Stimulated activated CD4-positive, alpha-beta T cell treated with anti-CD3 and anti-CD28 coated beads, TNF-alpha, amount 100 ng/mL, for 48 hours (primary cell): ENCODE measurements around the gene FASN.

Source experiments
- DNase-seq, 3 donors: peaks; one replicate each; pipeline ENCODE4 v3.0.0-alpha.2; 2020; ENCODE audit warnings: low read depth in 3 of 3

FASN gene

GRCh38 chr17:82117139-82118090, 19.4 kb upstream of the FASN start:
- no peak for DNase-seq

DNA sequence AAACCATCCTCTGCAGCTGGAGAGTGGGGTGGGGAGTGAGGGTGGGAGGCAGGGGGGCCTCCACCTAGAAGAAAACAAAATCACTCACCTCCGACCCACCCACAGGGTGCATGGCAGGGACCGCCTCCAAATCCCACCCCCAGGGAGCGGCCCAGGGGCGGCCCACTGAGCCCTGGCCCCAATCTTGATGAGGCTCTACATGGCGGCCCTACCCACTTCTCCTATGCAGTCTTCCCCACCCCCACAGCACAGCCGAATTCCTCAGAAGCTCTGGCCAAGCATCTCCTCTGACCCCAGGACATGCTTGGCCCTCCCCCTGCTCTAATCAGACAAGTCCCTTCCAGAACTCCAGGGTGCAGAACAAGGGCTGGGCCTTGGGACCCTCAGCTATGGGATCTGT, 18.2 kb upstream of the FASN start:
- no peak for DNase-seq

DNA sequence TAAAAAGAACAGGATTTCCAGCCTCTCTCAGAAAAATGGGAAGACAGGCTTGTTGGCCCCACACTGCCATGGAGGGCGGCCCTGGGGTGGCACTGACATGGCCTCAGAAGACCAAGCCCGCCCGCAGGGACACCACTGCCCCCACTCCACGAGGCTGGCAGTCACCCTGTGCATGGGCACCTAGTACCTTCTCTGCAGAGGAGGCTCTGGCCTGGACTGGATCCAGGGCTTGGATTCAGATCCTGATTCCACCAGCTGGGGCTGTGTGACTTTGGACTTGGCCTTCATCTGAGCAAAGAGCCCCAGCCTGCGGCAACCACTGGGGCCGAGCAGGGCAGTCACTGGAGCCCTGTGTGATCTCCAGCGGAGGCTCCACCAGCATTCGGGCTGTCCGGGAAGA, 16.8 kb upstream of the FASN start:
- no peak for DNase-seq

- no peak for DNase-seq
Measured at GRCh38 chr17:82114447-82114846, 16.4 kb upstream of the FASN start.

GRCh38 chr17:82113941-82114340, 15.9 kb upstream of the FASN start:
- no peak for DNase-seq

DNA sequence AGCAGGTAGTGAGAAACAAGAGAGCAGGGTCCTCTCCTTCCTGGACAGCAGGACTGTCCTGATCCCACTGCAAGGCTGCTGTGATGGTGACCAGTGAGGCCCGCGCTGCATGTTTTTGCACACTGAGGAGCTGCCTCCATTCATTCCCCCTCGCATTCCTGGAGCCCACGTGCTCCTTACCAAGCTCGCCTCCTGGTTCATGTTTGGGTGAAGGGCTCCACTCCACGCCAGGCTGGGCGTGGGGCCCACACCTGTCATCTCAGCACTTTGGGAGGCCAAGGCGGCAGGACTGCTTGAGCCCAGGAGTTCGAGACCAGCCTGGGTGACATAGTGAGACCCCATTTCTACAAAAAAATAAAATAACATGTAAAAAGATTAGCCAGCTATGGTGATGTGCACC, 15.4 kb upstream of the FASN start:
- DNase-seq, result no peak

GRCh38 chr17:82112914-82113311, 14.9 kb upstream of the FASN start:
- DNase-seq, result no peak

DNA sequence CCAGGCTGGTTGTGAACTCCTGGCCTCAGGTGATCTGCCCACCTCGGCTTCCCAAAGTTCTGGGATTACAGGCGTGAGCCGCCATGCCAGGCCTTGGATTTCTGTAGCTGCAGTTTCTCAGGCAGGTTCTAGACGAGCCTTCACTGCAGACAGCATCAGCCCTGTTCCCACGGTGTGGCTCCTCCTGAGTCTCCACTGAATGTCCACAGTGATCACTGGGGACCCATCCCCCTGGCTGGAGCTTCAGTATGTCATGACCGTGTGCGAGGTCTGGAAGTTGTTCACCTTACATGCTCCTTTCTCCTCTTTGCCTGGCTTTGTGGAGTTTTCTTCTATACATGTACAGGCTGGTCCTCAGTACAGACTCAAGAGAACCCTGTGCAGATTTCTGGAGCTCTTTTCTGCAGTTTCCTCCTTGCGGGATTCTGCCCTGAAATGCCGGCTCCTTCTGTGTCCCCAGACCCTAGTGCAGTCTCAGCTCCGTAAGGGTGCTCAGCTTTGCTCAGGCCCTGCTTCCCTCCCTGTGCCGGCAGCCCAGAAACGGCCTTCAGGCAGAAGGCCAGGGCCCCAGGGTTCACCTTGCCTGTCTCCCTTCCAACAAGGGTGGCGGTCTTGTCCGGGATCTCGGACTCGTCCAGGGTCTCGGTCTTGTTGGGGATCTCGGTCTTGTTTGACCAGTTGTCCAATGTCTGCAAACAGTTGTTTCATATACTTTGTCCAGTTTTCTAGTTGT, 14.3 kb upstream of the FASN start:
- DNase-seq, result no peak

GRCh38 chr17:82110298-82110697, 12.3 kb upstream of the FASN start:
- no peak for DNase-seq

DNA sequence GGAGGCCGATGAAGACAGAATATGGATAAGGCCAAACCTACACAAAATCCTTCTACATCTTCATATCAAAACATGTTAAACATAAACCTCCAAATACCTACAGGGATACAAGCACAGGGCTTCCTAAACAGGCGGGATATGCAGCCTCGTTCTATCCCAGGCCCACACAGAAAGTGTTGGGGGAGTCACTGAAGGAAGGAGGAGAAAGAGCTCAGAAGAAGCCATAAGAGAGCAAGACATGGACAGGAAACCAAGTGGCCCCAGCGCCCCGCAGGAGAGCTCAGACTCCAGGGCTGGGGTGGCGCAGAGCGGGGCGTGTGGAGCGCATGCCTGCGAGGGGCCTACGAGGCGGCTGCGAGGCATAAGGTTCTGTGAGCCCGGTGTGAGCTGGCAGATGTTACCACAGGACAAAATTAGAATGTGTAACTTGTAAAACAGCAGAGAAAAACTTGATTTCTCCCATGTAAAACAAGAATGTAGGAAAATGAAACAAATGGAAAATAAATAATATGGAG, 11.0 kb upstream of the FASN start:
- DNase-seq, result no peak

- DNase-seq, result no peak
Measured at GRCh38 chr17:82108496-82108945, 10.5 kb upstream of the FASN start.

DNA sequence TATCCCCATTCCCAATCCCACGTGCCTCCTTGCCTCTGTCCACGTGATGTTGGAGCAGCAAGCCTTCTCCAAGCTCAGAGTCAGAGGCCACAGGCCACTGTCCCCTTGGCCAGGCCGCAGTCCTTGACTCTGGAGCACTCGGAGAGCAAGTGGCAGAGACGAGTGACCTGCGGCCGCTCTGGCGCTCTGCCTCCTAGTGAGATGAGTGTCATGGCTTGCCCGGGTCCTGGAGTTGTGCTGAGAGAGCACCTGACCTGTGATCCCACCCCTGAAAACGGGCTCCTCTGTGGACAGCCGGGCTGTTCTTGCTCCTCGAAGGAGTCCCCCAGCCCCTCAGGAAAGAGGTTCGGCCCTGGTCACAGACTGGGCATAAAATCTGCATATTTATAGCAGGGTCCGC, 10.0 kb upstream of the FASN start:
- no peak for DNase-seq

- no peak for DNase-seq
Measured at GRCh38 chr17:82107341-82107860, 9.4 kb upstream of the FASN start.

DNA sequence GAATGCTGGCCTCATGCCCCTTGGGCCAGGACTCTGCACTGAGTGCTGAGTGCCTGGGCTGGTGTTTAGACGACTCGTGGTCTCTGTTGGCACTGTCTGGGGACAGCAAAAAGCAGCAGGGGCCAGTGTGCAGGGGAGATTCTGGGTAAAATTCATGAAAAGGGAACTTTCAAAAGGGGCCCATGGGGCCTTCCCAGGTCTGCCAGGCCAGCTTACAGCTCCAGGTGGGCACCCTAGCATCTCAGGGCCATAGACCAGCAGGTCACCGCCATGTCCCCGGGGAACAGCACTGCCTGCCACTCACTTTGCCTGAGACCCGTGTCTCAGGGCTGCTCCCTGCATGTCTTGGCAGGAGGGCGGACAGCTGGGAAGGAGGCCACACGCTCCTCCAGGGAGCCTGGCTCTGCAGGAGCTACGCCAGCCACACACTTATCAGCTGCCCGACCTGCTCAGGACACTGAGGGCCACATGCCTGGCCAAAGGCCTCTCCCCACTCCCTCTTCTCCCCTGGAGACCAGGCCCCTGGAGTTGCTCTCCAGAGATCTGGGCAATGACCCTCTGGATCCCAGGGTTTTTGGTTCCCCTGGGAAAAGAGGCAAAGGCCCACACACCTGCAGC, 8.8 kb upstream of the FASN start:
- no peak for DNase-seq

GRCh38 chr17:82105882-82106687, 8.0 kb upstream of the FASN start:
- DNase-seq, result peak in 2 of 3 donors; percentile 37 to 61

GRCh38 chr17:82105417-82105881, 7.4 kb upstream of the FASN start:
- DNase-seq, result no peak

GRCh38 chr17:82104797-82105416, 6.9 kb upstream of the FASN start:
- DNase-seq, result no peak

- no peak for DNase-seq
Measured at GRCh38 chr17:82103553-82104451, 5.8 kb upstream of the FASN start.
